DOHH2 (cell line): ENCODE measurements around the gene TGM2.

Experiments
- H3F3A ChIP-seq: fragments of 200-600 bp; sonication (generic), shearing (Covaris generic); 2 replicates; pipeline ENCODE4 v1.6.0; 2016; ENCODE audit warnings: antibody characterized with exemption, mild to moderate bottlenecking; ENCODE audit not compliant: control insufficient read depth, insufficient read depth
- H3K27ac ChIP-seq: fragments of 200-600 bp; sonication (generic); 2 replicates; pipeline ENCODE4 v1.5.1; 2014; ENCODE audit warnings: low read depth, mild to moderate bottlenecking, low read length, moderate library complexity
- H3K27me3 ChIP-seq: fragments of 200-600 bp; sonication (generic); 2 replicates; pipeline ENCODE4 v1.6.1; 2014; ENCODE audit warnings: mild to moderate bottlenecking, low read length, mixed read lengths; ENCODE audit not compliant: control insufficient read depth
- H3K36me3 ChIP-seq: fragments of 200-600 bp; sonication (generic); 2 replicates; pipeline ENCODE4 v1.6.1; 2014; ENCODE audit warnings: mild to moderate bottlenecking, low read length, moderate library complexity, mixed read lengths; ENCODE audit not compliant: control insufficient read depth
- H3K4me1 ChIP-seq: fragments of 200-600 bp; sonication (generic); 2 replicates; pipeline ENCODE4 v1.6.1; 2014; ENCODE audit warnings: mild to moderate bottlenecking, low read length, mixed read lengths; ENCODE audit not compliant: control insufficient read depth
- H3K4me2 ChIP-seq: fragments of 200-600 bp; sonication (generic); 2 replicates; pipeline ENCODE4 v1.6.0; 2014; ENCODE audit warnings: mild to moderate bottlenecking, low read length, moderate library complexity
- H3K4me3 ChIP-seq: fragments of 200-600 bp; sonication (generic); 2 replicates; pipeline ENCODE4 v1.5.1; 2014; ENCODE audit warnings: mild to moderate bottlenecking, low read length, mixed read lengths
- H3K79me2 ChIP-seq: fragments of 200-600 bp; sonication (generic); 2 replicates; pipeline ENCODE4 v1.6.1; 2014; ENCODE audit warnings: mild to moderate bottlenecking, low read length, mixed read lengths; ENCODE audit not compliant: control insufficient read depth
- H3K9me2 ChIP-seq: fragments of 200-600 bp; sonication (generic); replicated peaks from 2 replicates; pipeline ENCODE4 v1.6.1; 2014; ENCODE audit warnings: mild to moderate bottlenecking, low read length, mixed read lengths; ENCODE audit not compliant: control insufficient read depth
- H3K9me3 ChIP-seq: fragments of 200-600 bp; sonication (generic); 2 replicates; pipeline ENCODE4 v1.6.1; 2014; ENCODE audit warnings: antibody characterized with exemption, low read length, mixed read lengths; ENCODE audit not compliant: control insufficient read depth, insufficient read depth
- H4K20me1 ChIP-seq: fragments of 200-600 bp; sonication (generic); 2 replicates; pipeline ENCODE4 v1.6.0; 2014; ENCODE audit warnings: low read depth, mild to moderate bottlenecking, antibody characterized with exemption, low read length, moderate library complexity; ENCODE audit not compliant: control insufficient read depth, insufficient read depth
- EZH2phosphoT487 ChIP-seq: fragments of 200-600 bp; sonication (generic); IDR thresholded peaks from 2 replicates; pipeline ENCODE4 v1.6.1; 2017; ENCODE audit warnings: borderline replicate concordance, mild to moderate bottlenecking, antibody characterized with exemption, low read length, moderate library complexity, mixed read lengths
- TF ChIP-seq, protein P1 (sequence below): fragments of 200-600 bp; sonication (generic); IDR thresholded peaks from one replicate; pipeline ENCODE4 v1.5.1; 2014; ENCODE audit warnings: antibody characterized with exemption, mild to moderate bottlenecking, low read depth, low read length; ENCODE audit not compliant: poor library complexity, severe bottlenecking

The TGM2 gene

DNA sequence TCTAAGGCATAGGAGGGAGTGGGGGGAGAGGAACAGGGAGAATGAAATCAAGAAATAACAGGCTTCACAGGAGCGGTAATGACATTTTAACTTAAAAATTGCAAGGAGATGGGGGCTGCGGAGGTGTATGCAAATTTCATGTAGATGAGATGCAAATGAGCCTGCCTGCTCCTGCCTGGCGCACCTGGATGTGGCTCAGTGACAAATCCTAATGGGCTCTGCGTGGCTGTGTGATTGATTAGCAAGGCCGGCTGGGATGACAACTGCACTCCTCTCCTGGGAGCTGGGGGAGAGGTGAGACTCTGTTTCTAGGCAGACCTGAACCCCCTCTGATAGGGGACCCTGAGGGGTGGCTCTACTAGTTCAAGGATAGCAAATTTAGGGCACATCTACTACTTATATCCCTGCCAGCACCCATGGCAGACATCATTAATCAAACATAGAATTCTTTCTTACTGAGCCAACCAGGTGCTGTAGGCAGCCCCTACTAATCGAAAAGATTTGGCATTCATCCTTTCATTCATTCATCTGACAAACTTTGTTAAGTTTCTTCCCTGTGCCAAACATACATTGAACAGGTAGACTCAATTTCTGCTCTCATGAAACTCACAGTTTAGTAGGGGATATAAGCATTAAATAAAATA lies 38.4 kb upstream of the TGM2 start:
- Histone ChIP-seq H3K4me3 (no peak overlapping the region), H3F3A (no peaks in the 10 kb centered on the region), H3K27ac (no peak overlapping the region), H3K9me3 (no peaks in the 10 kb centered on the region), H3K36me3 (no peaks in the 10 kb centered on the region), H4K20me1 (no peaks in the 10 kb centered on the region), H3K79me2 (no peaks in the 10 kb centered on the region), H3K9me2 (no peaks in the 10 kb centered on the region), H3K4me1 (no peaks in the 10 kb centered on the region), H3K4me2 (no peak overlapping the region), H3K27me3 (peaks cover 9% of the 10 kb centered on the region; the same call in 1 of the 2 replicates)
- TF ChIP-seq EZH2phosphoT487, result no peak
- TF ChIP-seq, protein P1, sequence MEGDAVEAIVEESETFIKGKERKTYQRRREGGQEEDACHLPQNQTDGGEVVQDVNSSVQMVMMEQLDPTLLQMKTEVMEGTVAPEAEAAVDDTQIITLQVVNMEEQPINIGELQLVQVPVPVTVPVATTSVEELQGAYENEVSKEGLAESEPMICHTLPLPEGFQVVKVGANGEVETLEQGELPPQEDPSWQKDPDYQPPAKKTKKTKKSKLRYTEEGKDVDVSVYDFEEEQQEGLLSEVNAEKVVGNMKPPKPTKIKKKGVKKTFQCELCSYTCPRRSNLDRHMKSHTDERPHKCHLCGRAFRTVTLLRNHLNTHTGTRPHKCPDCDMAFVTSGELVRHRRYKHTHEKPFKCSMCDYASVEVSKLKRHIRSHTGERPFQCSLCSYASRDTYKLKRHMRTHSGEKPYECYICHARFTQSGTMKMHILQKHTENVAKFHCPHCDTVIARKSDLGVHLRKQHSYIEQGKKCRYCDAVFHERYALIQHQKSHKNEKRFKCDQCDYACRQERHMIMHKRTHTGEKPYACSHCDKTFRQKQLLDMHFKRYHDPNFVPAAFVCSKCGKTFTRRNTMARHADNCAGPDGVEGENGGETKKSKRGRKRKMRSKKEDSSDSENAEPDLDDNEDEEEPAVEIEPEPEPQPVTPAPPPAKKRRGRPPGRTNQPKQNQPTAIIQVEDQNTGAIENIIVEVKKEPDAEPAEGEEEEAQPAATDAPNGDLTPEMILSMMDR, result no peak

DNA sequence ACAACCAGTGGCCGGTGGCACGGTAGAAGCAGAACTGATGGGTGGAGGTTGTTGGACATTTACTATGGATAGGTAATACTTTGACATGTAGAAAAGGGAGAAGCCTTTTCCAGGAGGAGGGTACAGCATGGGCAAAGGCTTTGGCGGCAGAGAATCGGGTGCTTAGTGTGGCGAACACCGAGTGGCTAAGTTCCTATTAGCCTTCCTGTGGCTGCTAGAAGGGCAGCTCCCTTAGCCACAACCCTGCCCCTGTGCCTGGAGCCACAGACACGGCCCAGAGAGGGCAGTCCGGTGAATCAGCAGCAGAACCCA lies 37.9 kb upstream of the TGM2 start:
- H3K4me2 ChIP-seq, result no peak overlapping the region
- TF ChIP-seq EZH2phosphoT487, result no peak
- TF ChIP-seq, protein P1, result no peak
- no peak overlapping the region for H3K4me3 ChIP-seq

DNA sequence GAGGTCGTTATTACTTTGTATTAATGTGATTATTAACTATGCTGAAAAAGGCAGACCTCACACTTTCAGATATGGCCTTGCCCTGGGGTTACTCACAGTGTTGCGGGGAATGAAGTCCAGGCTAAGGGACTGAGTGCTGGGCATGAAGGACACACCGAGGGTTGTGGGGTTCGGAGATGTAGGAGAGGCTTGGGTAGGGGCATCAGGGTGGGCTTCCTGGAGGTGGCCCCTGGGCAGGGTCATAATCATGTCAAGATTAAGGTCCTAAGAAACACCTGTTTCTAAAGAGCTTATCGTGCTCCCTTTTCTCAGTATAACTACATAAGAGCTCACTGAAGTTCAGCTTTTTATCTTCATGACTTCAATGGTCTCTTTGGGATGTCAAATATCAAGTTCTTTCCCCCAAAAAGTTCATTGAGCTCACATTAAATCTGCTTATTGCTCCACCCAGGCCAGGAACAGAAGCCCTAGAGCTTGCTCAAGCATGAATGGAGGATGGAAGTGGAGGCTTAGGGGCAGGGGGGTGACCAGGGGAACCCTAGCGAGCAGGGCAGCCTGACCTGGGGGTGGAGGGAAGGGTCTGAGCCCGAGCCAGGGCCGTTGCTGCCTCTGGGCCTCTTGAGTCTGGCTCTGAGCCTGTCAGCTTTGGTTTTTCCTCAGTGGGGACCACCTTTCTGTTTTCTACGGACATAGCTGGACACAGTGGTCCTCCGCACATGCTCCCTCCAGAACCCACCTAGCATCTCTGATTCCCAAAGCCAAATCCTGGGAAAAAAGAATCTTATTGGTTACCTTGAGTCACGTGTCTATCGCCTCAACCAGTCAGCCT lies 37.3 kb upstream of the TGM2 start:
- Histone ChIP-seq H3K27ac (no peak overlapping the region), H3F3A (no peaks in the 10 kb centered on the region), H3K4me3 (no peak overlapping the region), H3K36me3 (no peaks in the 10 kb centered on the region), H3K9me2 (no peaks in the 10 kb centered on the region), H3K27me3 (peaks cover 9% of the 10 kb centered on the region; the same call in 1 of the 2 replicates), H4K20me1 (no peaks in the 10 kb centered on the region), H3K4me1 (no peaks in the 10 kb centered on the region), H3K79me2 (no peaks in the 10 kb centered on the region), H3K4me2 (no peak overlapping the region), H3K9me3 (no peaks in the 10 kb centered on the region)
- TF ChIP-seq EZH2phosphoT487, result no peak
- TF ChIP-seq, protein P1, result no peak

More for the DNA sequence above, 37.9 kb upstream of the TGM2 start:
- Histone ChIP-seq H3F3A (no peaks in the 10 kb centered on the region), H3K79me2 (no peaks in the 10 kb centered on the region), H3K27ac (no peak overlapping the region), H4K20me1 (no peaks in the 10 kb centered on the region), H3K4me1 (no peaks in the 10 kb centered on the region), H3K27me3 (peaks cover 9% of the 10 kb centered on the region; the same call in 1 of the 2 replicates), H3K9me2 (no peaks in the 10 kb centered on the region), H3K9me3 (no peaks in the 10 kb centered on the region), H3K36me3 (no peaks in the 10 kb centered on the region)
